Jurkat, Clone E6-1 (cell line): ENCODE results near the gene IRAG1. TPM values are rescaled to one million over a fixed set of nuclear protein-coding genes. Genes with fewer than 3 reads are reported as not detected.

Experiments
- DNase-seq: peaks from one replicate; pipeline ENCODE4 v3.0.0-alpha.2; 2011; ENCODE audit warnings: low read depth, low spot score
- H3K4me3 ChIP-seq: 2 replicates; pipeline ENCODE4 v1.5.1; 2011; ENCODE audit warnings: mild to moderate bottlenecking, low read length, control low read depth, moderate library complexity
- polyA plus RNA-seq: library from polyadenylated mRNA; unstranded; fragments of >200 nt; gene quantifications from one replicate; pipeline ENCODE4 v1.2.1, GENCODE V29; 2012; ENCODE audit warnings: missing spikeins; ENCODE audit not compliant: insufficient read length, insufficient read depth

IRAG1 gene
- polyA plus RNA-seq: not detected

GRCh38 chr11:10693509-10694081, at the start of gene IRAG1:
Gene IRAG1, minus strand, starts transcription at chr11:10693755. Its CDS starts 153 bp downstream, at chr11:10693602.
- no peak within 1 kb of the TSS for H3K4me3 ChIP-seq
- DNase-seq: no peak

- peak overlapping the region; percentile 4 for H3K4me3 ChIP-seq
- DNase-seq: peak; percentile 90
These were observed 49.1 kb upstream of the IRAG1 start for GRCh38 chr11:10742460-10743208.

- no peak overlapping the region for H3K4me3 ChIP-seq
- DNase-seq: peak; percentile 76
These were observed 42.2 kb upstream of the IRAG1 start for GRCh38 chr11:10735481-10736475.

GRCh38 chr11:10731064-10731680, 37.6 kb upstream of the IRAG1 start:
- DNase-seq: no peak
- no peak overlapping the region for H3K4me3 ChIP-seq

GRCh38 chr11:10730151-10730550, 36.6 kb upstream of the IRAG1 start:
- no peak overlapping the region for H3K4me3 ChIP-seq
- DNase-seq: no peak

- no peak overlapping the region for H3K4me3 ChIP-seq
- DNase-seq: no peak
These were observed 35.4 kb upstream of the IRAG1 start for GRCh38 chr11:10728789-10729472.

GRCh38 chr11:10728154-10728553, 34.6 kb upstream of the IRAG1 start:
- DNase-seq: no peak

GRCh38 chr11:10727146-10727851, 33.7 kb upstream of the IRAG1 start:
- DNase-seq: no peak
- no peak overlapping the region for H3K4me3 ChIP-seq

More at GRCh38 chr11:10728154-10728553, 34.6 kb upstream of the IRAG1 start:
- H3K4me3 ChIP-seq: no peak overlapping the region

- no peak overlapping the region for H3K4me3 ChIP-seq
- DNase-seq: no peak
These were observed 32.3 kb upstream of the IRAG1 start for GRCh38 chr11:10725907-10726253.

- H3K4me3 ChIP-seq: no peak overlapping the region
- peak; percentile 88 for DNase-seq
These were observed 31.8 kb upstream of the IRAG1 start for GRCh38 chr11:10725114-10725906.

GRCh38 chr11:10722307-10722706, 28.8 kb upstream of the IRAG1 start:
- no peak overlapping the region for H3K4me3 ChIP-seq
- DNase-seq: peak; percentile 61

- H3K4me3 ChIP-seq: no peak overlapping the region
- DNase-seq: no peak
These were observed 27.4 kb upstream of the IRAG1 start for GRCh38 chr11:10720881-10721376.

GRCh38 chr11:10719616-10720015, 26.1 kb upstream of the IRAG1 start:
- DNase-seq: no peak
- H3K4me3 ChIP-seq: no peak overlapping the region

- DNase-seq: no peak
- H3K4me3 ChIP-seq: no peak overlapping the region
These were observed 23.1 kb upstream of the IRAG1 start for GRCh38 chr11:10716543-10717259.

GRCh38 chr11:10716122-10716521, 22.6 kb upstream of the IRAG1 start:
- no peak for DNase-seq
- no peak overlapping the region for H3K4me3 ChIP-seq

- no peak for DNase-seq
- no peak overlapping the region for H3K4me3 ChIP-seq
These were observed 22.0 kb upstream of the IRAG1 start for GRCh38 chr11:10715571-10715970.
